K562 (cell line): Measurements from ENCODE around the gene HOXB3. TPM values are rescaled to one million over a fixed set of nuclear protein-coding genes. Genes with fewer than 3 reads are reported as not detected.

Experiments used
- FOXA3 ChIP-seq, 2 experiments: fragments of 450-650 bp in 1 of 2; sonication (generic) in 1 of 2; formaldehyde crosslinking; IDR thresholded peaks in 1 of 2; conservative IDR thresholded peaks in 1 of 2; 2 replicates each; pipeline versions ENCODE4 v1.4.0 to v1.8.0; 2020 to 2022; ENCODE audit warnings: mild to moderate bottlenecking in 2 of 2, missing genetic modification reagents in 1 of 2
- NRF1 ChIP-seq, 2 experiments: fragments of 450-650 bp; IDR thresholded peaks in 1 of 2; conservative IDR thresholded peaks in 1 of 2; 2 replicates each; pipeline ENCODE4 v1.6.1; 2014; ENCODE audit warnings: mild to moderate bottlenecking in 2 of 2
- PRDM10 ChIP-seq: fragments of 450-650 bp; IDR thresholded peaks from 2 replicates; pipeline ENCODE4 v1.6.1; 2018; ENCODE audit not compliant: partially characterized antibody
- ZNF184 ChIP-seq: sonication (generic); formaldehyde crosslinking; IDR thresholded peaks from 2 replicates; pipeline ENCODE4 v1.5.0; 2020; ENCODE audit warnings: missing genetic modification reagents
- ZNF316 ChIP-seq: fragments of 450-650 bp; IDR thresholded peaks from 2 replicates; pipeline ENCODE4 v1.6.1; 2016
- ZNF561 ChIP-seq: fragments of 450-650 bp; formaldehyde crosslinking; conservative IDR thresholded peaks from 2 replicates; pipeline ENCODE4 v1.4.0; 2020; ENCODE audit warnings: mild to moderate bottlenecking, moderate library complexity
- ZSCAN32 ChIP-seq: fragments of 450-650 bp; formaldehyde crosslinking; IDR thresholded peaks from 2 replicates; pipeline ENCODE4 v1.4.0; 2020; ENCODE audit warnings: mild to moderate bottlenecking, moderate library complexity
- polyA plus RNA-seq, 8 experiments: library from polyadenylated mRNA; depleted of rRNA in 4 of 8; stranded (reverse) in 5 of 8; unstranded in 3 of 8; fragments of >200 nt; fragmentation: Nextera tagmentation in 2 of 8; fragmentation: Illumina TruSeq in 1 of 8; extraction: Ambion mirVana in 2 of 8; extraction: Trizol in 1 of 8; gene quantifications; 2 replicates each; pipeline versions ENCODE4 v1.2.1 to v1.2.3, GENCODE V29; 2011 to 2014; ENCODE audit warnings: inconsistent platforms in 1 of 8, missing spikeins in 1 of 8
- total RNA-seq, 7 experiments: library from RNA; depleted of rRNA in 6 of 7; stranded (reverse); fragments of >200 nt in 6 of 7; fragmentation: Illumina TruSeq in 2 of 7; extraction: Trizol in 2 of 7; gene quantifications; 2 replicates each; pipeline versions ENCODE4 v1.2.1 to v1.2.3, GENCODE V29; 2011 to 2021; ENCODE audit warnings: low replicate concordance in 1 of 7

The HOXB3 gene
- total and polyA plus RNA-seq, 9 of the 15 experiments (the other 6 are each of a cell fraction or from before 2014, with no cell fraction given), result 2.4 to 41.3 (median 20.2) TPM

GRCh38 chr17:48637323-48638260 lies 47.6 kb upstream of the HOXB3 start (continued):
- TF ChIP-seq ZNF316 (peak; percentile 40), NRF1 (conservative IDR thresholded peaks at IDR 0.05 in 1 of 2, IDR thresholded peaks at IDR 0.05 in 1 of 2) (no peak), ZSCAN32 (no peak), ZNF561 (CRISPR knock-in tag) (no peak), FOXA3 (CRISPR knock-in tag; conservative IDR thresholded peaks at IDR 0.05 in 1 of 2, IDR thresholded peaks at IDR 0.05 in 1 of 2) (no peak), PRDM10 (peak; percentile 76), ZNF184 (CRISPR knock-in tag) (no peak)
- TF ChIP-seq, all 486 proteins: peak for 3
